Duodenal mucosa (tissue), 2 donors: ENCODE results near the gene ZNF484.
"Not testable (repeated sequence)": the region's sequence is repeated elsewhere in the genome, so short reads cannot be mapped to it uniquely, and the experiment has no call there.

ENCODE experiments used
- H3K27ac ChIP-seq: one replicate; pipeline ENCODE4 v1.7.0; 2013; ENCODE audit warnings: low read depth, low read length
- H3K27me3 ChIP-seq, 2 donors: one replicate each; pipeline ENCODE4 v1.7.0; 2013; ENCODE audit warnings: low read length in 2 of 2, control low read depth in 1 of 2; ENCODE audit not compliant: insufficient read depth in 2 of 2, control insufficient read depth in 1 of 2
- H3K36me3 ChIP-seq, 2 donors: one replicate each; pipeline ENCODE4 v1.7.0; 2013; ENCODE audit warnings: low read length in 2 of 2, control low read depth in 1 of 2; ENCODE audit not compliant: insufficient read depth in 2 of 2, control insufficient read depth in 1 of 2
- H3K4me1 ChIP-seq, 2 donors: one replicate each; pipeline ENCODE4 v1.7.0; 2013; ENCODE audit warnings: low read length in 2 of 2, control low read depth in 1 of 2; ENCODE audit not compliant: insufficient read depth in 2 of 2, control insufficient read depth in 1 of 2
- H3K4me3 ChIP-seq, 2 donors: one replicate each; pipeline ENCODE4 v1.7.0; 2013; ENCODE audit warnings: low read length in 2 of 2, low read depth in 1 of 2
- H3K9ac ChIP-seq, 2 donors: one replicate each; pipeline ENCODE4 v1.7.0; 2013; ENCODE audit warnings: low read length in 2 of 2, low read depth in 1 of 2
- H3K9me3 ChIP-seq, 2 donors: one replicate each; pipeline ENCODE4 v1.7.0; 2013; ENCODE audit warnings: low read length in 2 of 2, control low read depth in 1 of 2; ENCODE audit not compliant: control insufficient read depth in 1 of 2

ZNF484 gene

GRCh38 chr9:92860867-92861266 lies 17.0 kb downstream of the ZNF484 start:
- Histone ChIP-seq H3K27ac (no peak overlapping the region), H3K36me3 (peaks cover 7 to 18% of the 10 kb centered on the region in 2 donors), H3K9ac (no peak overlapping the region), H3K9me3 (no peaks in the 10 kb centered on the region), H3K4me3 (no peak overlapping the region), H3K4me1 (no peaks in the 10 kb centered on the region), H3K27me3 (no peaks in the 10 kb centered on the region)

- Histone ChIP-seq H3K36me3 (peaks cover 20 to 37% of the 10 kb centered on the region in 2 donors), H3K4me3 (no peak overlapping the region), H3K27ac (no peak overlapping the region), H3K4me1 (no peaks in the 10 kb centered on the region), H3K9ac (no peak overlapping the region), H3K9me3 (no peaks in the 10 kb centered on the region), H3K27me3 (no peaks in the 10 kb centered on the region)
Measured at GRCh38 chr9:92857236-92857635, 20.6 kb downstream of the ZNF484 start.

- peaks cover 19 to 48% of the 10 kb centered on the region in 2 donors for H3K36me3 ChIP-seq
- no peak overlapping the region for H3K4me3 ChIP-seq
- H3K27ac ChIP-seq = no peak overlapping the region
- H3K4me1 ChIP-seq = no peaks in the 10 kb centered on the region
- H3K9me3 ChIP-seq = peaks cover 2 to 9% of the 10 kb centered on the region in 2 donors
- no peak overlapping the region for H3K9ac ChIP-seq
- no peaks in the 10 kb centered on the region for H3K27me3 ChIP-seq
Measured at GRCh38 chr9:92853716-92854115, 24.1 kb downstream of the ZNF484 start.

GRCh38 chr9:92850898-92851297 lies 26.9 kb downstream of the ZNF484 start:
- Histone ChIP-seq H3K27me3 (no peaks in the 10 kb centered on the region), H3K27ac (no peak overlapping the region), H3K4me1 (no peaks in the 10 kb centered on the region), H3K36me3 (peaks cover 38 to 68% of the 10 kb centered on the region in 2 donors), H3K9ac (no peak overlapping the region), H3K9me3 (peaks cover 30 to 35% of the 10 kb centered on the region in 2 donors), H3K4me3 (no peak overlapping the region)

GRCh38 chr9:92848740-92849139 lies 29.1 kb downstream of the ZNF484 start:
- H3K9ac ChIP-seq, H3K4me1 ChIP-seq, H3K27me3 ChIP-seq, H3K27ac ChIP-seq: not testable (repeated sequence)
- Histone ChIP-seq H3K9me3 (peaks cover 45 to 56% of the 10 kb centered on the region in 2 donors), H3K36me3 (peaks cover 30 to 52% of the 10 kb centered on the region in 2 donors), H3K4me3 (peak overlapping the region in 1 of 2 donors; percentile 29)

GRCh38 chr9:92846662-92847145 lies 31.1 kb downstream of the ZNF484 start:
- no peaks in the 10 kb centered on the region for H3K4me1 ChIP-seq
- H3K27me3 ChIP-seq = no peaks in the 10 kb centered on the region
- peaks cover 50 to 57% of the 10 kb centered on the region in 2 donors for H3K9me3 ChIP-seq
- H3K9ac ChIP-seq = no peak overlapping the region
- H3K4me3 ChIP-seq = peak overlapping the region in 1 of 2 donors; percentile 6
- H3K36me3 ChIP-seq = peaks cover 25 to 41% of the 10 kb centered on the region in 2 donors
- no peak overlapping the region for H3K27ac ChIP-seq

GRCh38 chr9:92838411-92838810 lies 39.4 kb downstream of the ZNF484 start:
- not testable (repeated sequence) for H3K27me3 ChIP-seq, H3K9ac ChIP-seq, H3K4me1 ChIP-seq, H3K36me3 ChIP-seq, H3K4me3 ChIP-seq, H3K27ac ChIP-seq
- H3K9me3 ChIP-seq = peaks cover 16 to 30% of the 10 kb centered on the region in 2 donors

- Histone ChIP-seq H3K27ac (no peak overlapping the region), H3K27me3 (no peaks in the 10 kb centered on the region), H3K4me3 (no peak overlapping the region), H3K36me3 (no peaks in the 10 kb centered on the region), H3K4me1 (no peaks in the 10 kb centered on the region), H3K9ac (no peak overlapping the region), H3K9me3 (peaks cover 15 to 34% of the 10 kb centered on the region in 2 donors)
Measured at GRCh38 chr9:92837191-92837590, 40.6 kb downstream of the ZNF484 start.

GRCh38 chr9:92829420-92829819 lies 48.4 kb downstream of the ZNF484 start:
- H3K27ac ChIP-seq = no peak overlapping the region
- no peak overlapping the region for H3K9ac ChIP-seq
- peaks cover 0 to 14% of the 10 kb centered on the region in 2 donors for H3K9me3 ChIP-seq
- H3K4me3 ChIP-seq = no peak overlapping the region
- no peaks in the 10 kb centered on the region for H3K36me3 ChIP-seq
- H3K27me3 ChIP-seq = no peaks in the 10 kb centered on the region
- no peaks in the 10 kb centered on the region for H3K4me1 ChIP-seq

- H3K4me1 ChIP-seq, H3K9me3 ChIP-seq, H3K9ac ChIP-seq, H3K27ac ChIP-seq, H3K4me3 ChIP-seq, H3K27me3 ChIP-seq, H3K36me3 ChIP-seq: not testable (repeated sequence)
Measured at GRCh38 chr9:92825065-92825464, 52.8 kb downstream of the ZNF484 start.

- Histone ChIP-seq H3K27ac (no peak overlapping the region), H3K4me3 (no peak overlapping the region), H3K9me3 (no peaks in the 10 kb centered on the region), H3K4me1 (no peaks in the 10 kb centered on the region), H3K36me3 (no peaks in the 10 kb centered on the region), H3K9ac (no peak overlapping the region), H3K27me3 (peaks cover 0 to 3% of the 10 kb centered on the region in 2 donors)
Measured at GRCh38 chr9:92820964-92821363, 56.9 kb downstream of the ZNF484 start.
